OCI-LY3 (cell line): ENCODE results near the gene PRDX3.

Experiments
- H2AFZ ChIP-seq: fragments of 200-600, 300-600 bp; shearing (Covaris generic); 2 replicates; pipeline ENCODE4 v1.6.0; 2014; ENCODE audit warnings: antibody characterized with exemption, low read depth, low read length
- H3K27ac ChIP-seq: fragments of 200-600, 300-600 bp; sonication (generic); 2 replicates; pipeline ENCODE4 v1.5.1; 2014; ENCODE audit warnings: mild to moderate bottlenecking, low read length, moderate library complexity, mixed read lengths
- H3K27me3 ChIP-seq: fragments of 200-600, 300-600 bp; sonication (generic); 2 replicates; pipeline ENCODE4 v1.6.1; 2014; ENCODE audit warnings: low read depth, low read length, mixed read lengths
- H3K36me3 ChIP-seq: fragments of 200-600, 300-600 bp; sonication (generic); replicated peaks from 2 replicates; pipeline ENCODE3; 2014; ENCODE audit warnings: low read depth, low read length, mixed read lengths
- H3K4me1 ChIP-seq: fragments of 300-600, 200-600 bp; sonication (generic); 2 replicates; pipeline ENCODE4 v1.6.1; 2014; ENCODE audit warnings: low read length, mixed read lengths
- H3K4me2 ChIP-seq: fragments of 200-600, 300-600 bp; sonication (generic); 2 replicates; pipeline ENCODE4 v1.6.1; 2014; ENCODE audit warnings: low read length, mixed read lengths
- H3K4me3 ChIP-seq: fragments of 300-600, 200-600 bp; sonication (generic); 2 replicates; pipeline ENCODE4 v1.5.1; 2014; ENCODE audit warnings: antibody characterized with exemption, mild to moderate bottlenecking, low read length, moderate library complexity
- H3K79me2 ChIP-seq: fragments of 300-600, 200-600 bp; shearing (Covaris generic); 2 replicates; pipeline ENCODE4 v1.6.1; 2014; ENCODE audit warnings: mild to moderate bottlenecking, low read length, mixed read lengths
- H3K9ac ChIP-seq: fragments of 300-600, 200-600 bp; shearing (Covaris generic); 2 replicates; pipeline ENCODE4 v1.6.0; 2014; ENCODE audit warnings: mild to moderate bottlenecking, low read length, moderate library complexity
- H3K9me3 ChIP-seq: fragments of 200-600, 300-600 bp; shearing (Covaris generic); 2 replicates; pipeline ENCODE4 v1.6.1; 2014; ENCODE audit warnings: low read length, mixed read lengths; ENCODE audit not compliant: insufficient read depth
- H4K20me1 ChIP-seq: fragments of 200-600, 300-600 bp; sonication (generic); 2 replicates; pipeline ENCODE4 v1.6.1; 2016; ENCODE audit warnings: low read length, mixed read lengths; ENCODE audit not compliant: insufficient read depth
- CTCF ChIP-seq: fragments of 200-600, 300-600 bp; sonication (generic); IDR thresholded peaks from 2 replicates; pipeline ENCODE4 v1.5.1; 2014; ENCODE audit warnings: antibody characterized with exemption, low read length, low read depth
- EZH2phosphoT487 ChIP-seq: fragments of 200-600 bp; shearing (Covaris generic); IDR thresholded peaks from 2 replicates; pipeline ENCODE4 v1.6.1; 2018; ENCODE audit warnings: antibody characterized with exemption, mixed run types, low read depth

PRDX3 gene

GRCh38 chr10:119119400-119119799, 59.2 kb downstream of the PRDX3 start:
- no peaks in the 10 kb centered on the region for H3K27me3 ChIP-seq
- H3K79me2 ChIP-seq = no peaks in the 10 kb centered on the region
- H3K4me2 ChIP-seq = no peak overlapping the region
- no peaks in the 10 kb centered on the region for H3K9me3 ChIP-seq
- H4K20me1 ChIP-seq = no peaks in the 10 kb centered on the region
- TF ChIP-seq CTCF (no peak), EZH2phosphoT487 (no peak)
- H3K27ac ChIP-seq = no peak overlapping the region
- H2AFZ ChIP-seq = no peak overlapping the region
- no peaks in the 10 kb centered on the region for H3K4me1 ChIP-seq
- no peaks in the 10 kb centered on the region for H3K36me3 ChIP-seq
- no peak overlapping the region for H3K4me3 ChIP-seq
- no peak overlapping the region for H3K9ac ChIP-seq

GRCh38 chr10:119118231-119118630, 60.4 kb downstream of the PRDX3 start:
- Histone ChIP-seq H3K36me3 (no peaks in the 10 kb centered on the region), H3K9me3 (no peaks in the 10 kb centered on the region), H4K20me1 (no peaks in the 10 kb centered on the region), H3K4me2 (no peak overlapping the region), H3K27me3 (no peaks in the 10 kb centered on the region), H3K4me1 (no peaks in the 10 kb centered on the region), H2AFZ (no peak overlapping the region), H3K9ac (no peak overlapping the region), H3K4me3 (no peak overlapping the region), H3K79me2 (no peaks in the 10 kb centered on the region), H3K27ac (no peak overlapping the region)
- no peak for TF ChIP-seq CTCF
- TF ChIP-seq EZH2phosphoT487 = no peak
